Measurements from ENCODE around the gene ACOT6. TPM values are rescaled to one million over a fixed set of nuclear protein-coding genes. Genes with fewer than 3 reads are reported as not detected.

ACOT6 gene
- polyA plus RNA-seq, 1 of the 3 experiments (the other 2 are of a cell fraction): not detected

DNA sequence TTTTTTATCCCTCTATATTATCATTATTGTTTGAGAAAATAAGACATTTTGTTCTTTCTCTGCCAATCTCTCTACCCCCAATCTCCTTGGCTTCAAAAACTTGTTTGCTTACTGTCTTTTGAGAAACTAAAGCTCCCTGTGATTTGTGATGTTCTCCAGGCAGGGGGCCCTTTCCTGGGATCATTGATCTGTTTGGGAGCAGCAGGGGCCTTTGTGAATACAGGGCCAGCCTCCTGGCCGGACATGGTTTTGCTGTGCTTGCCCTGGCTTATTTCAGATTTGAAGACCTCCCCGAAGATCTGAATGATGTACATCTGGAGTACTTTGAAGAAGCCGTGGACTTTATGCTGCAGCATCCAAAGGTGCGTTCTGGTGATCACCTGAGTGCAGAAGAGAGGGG is 4.5 kb downstream of the ACOT6 start:
- WGBS (ENCODE audit: low lambda C conversion rate): 49% methylated on average over 4 of the region's 4 CpGs
- ChIA-PET POLR2A (no interaction called here), CTCF (no interaction called here)
- Histone ChIP-seq H3K79me2 (ENCODE audit: insufficient read depth) (no peaks in the 10 kb centered on the region), H3K9me3 (no peaks in the 10 kb centered on the region), H2AFZ (ENCODE audit: low read depth) (no peak overlapping the region), H3K4me1 (ENCODE audit: control insufficient read depth in 1 of 2, insufficient read depth in 2 of 2, low read depth in 1 of 2, low read length in 1 of 2) (no peaks in the 10 kb centered on the region), H3F3A (replicated peaks; ENCODE audit: insufficient read depth) (peaks cover 11% of the 10 kb centered on the region), H4K20me1 (ENCODE audit: insufficient read depth) (no peaks in the 10 kb centered on the region), H3K9me2 (no peaks in the 10 kb centered on the region), H3K36me3 (replicated peaks in 1 of 2; ENCODE audit: control insufficient read depth in 1 of 2, insufficient read depth in 2 of 2, low read length in 1 of 2) (no peaks in the 10 kb centered on the region), H3K9ac (no peak overlapping the region), H3K27ac (ENCODE audit: low read depth in 2 of 2, low read length in 1 of 2) (no peak overlapping the region), H3K4me2 (no peak overlapping the region), H3K27me3 (ENCODE audit: insufficient read depth) (no peaks in the 10 kb centered on the region), H3K4me3 (ENCODE audit: low read depth in 2 of 2, low read length in 1 of 2) (no peak overlapping the region)
- no peak for DNase-seq
- TF ChIP-seq SMC3 (IDR thresholded peaks at IDR 0.05; ENCODE audit: low read depth, low read length) (no peak), MXI1 (IDR thresholded peaks at IDR 0.05; ENCODE audit: low read depth, low read length) (no peak), RAD21 (IDR thresholded peaks at IDR 0.05; ENCODE audit: low read length) (no peak), SIN3A (IDR thresholded peaks at IDR 0.05; ENCODE audit: borderline replicate concordance, low read depth, low read length) (no peak), MEF2A (IDR thresholded peaks at IDR 0.05; ENCODE audit: borderline replicate concordance, low read depth) (no peak), NRF1 (IDR thresholded peaks at IDR 0.05; ENCODE audit: low read depth, low read length) (no peak), GABPA (IDR thresholded peaks at IDR 0.05; ENCODE audit: low read depth) (no peak), NFIC (IDR thresholded peaks at IDR 0.05; ENCODE audit: borderline replicate concordance) (no peak), EZH2phosphoT487 (IDR thresholded peaks at IDR 0.05; ENCODE audit: borderline replicate concordance, low read depth) (no peak), JUND (IDR thresholded peaks at IDR 0.05) (no peak), TAF1 (IDR thresholded peaks at IDR 0.05; ENCODE audit: borderline replicate concordance, low read depth, low read length) (no peak), EP300 (IDR thresholded peaks at IDR 0.05; ENCODE audit: borderline replicate concordance in 1 of 2, low read depth in 1 of 2, low read length in 1 of 2) (no peak), POLR2AphosphoS5 (IDR thresholded peaks at IDR 0.05; ENCODE audit: low read depth, low read length) (no peak), ELF1 (IDR thresholded peaks at IDR 0.05) (no peak)
- TF ChIP-seq, protein P1, sequence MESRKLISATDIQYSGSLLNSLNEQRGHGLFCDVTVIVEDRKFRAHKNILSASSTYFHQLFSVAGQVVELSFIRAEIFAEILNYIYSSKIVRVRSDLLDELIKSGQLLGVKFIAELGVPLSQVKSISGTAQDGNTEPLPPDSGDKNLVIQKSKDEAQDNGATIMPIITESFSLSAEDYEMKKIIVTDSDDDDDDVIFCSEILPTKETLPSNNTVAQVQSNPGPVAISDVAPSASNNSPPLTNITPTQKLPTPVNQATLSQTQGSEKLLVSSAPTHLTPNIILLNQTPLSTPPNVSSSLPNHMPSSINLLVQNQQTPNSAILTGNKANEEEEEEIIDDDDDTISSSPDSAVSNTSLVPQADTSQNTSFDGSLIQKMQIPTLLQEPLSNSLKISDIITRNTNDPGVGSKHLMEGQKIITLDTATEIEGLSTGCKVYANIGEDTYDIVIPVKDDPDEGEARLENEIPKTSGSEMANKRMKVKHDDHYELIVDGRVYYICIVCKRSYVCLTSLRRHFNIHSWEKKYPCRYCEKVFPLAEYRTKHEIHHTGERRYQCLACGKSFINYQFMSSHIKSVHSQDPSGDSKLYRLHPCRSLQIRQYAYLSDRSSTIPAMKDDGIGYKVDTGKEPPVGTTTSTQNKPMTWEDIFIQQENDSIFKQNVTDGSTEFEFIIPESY (IDR thresholded peaks at IDR 0.05; ENCODE audit: borderline replicate concordance, low read depth): no peak
- TF ChIP-seq, protein P2, sequence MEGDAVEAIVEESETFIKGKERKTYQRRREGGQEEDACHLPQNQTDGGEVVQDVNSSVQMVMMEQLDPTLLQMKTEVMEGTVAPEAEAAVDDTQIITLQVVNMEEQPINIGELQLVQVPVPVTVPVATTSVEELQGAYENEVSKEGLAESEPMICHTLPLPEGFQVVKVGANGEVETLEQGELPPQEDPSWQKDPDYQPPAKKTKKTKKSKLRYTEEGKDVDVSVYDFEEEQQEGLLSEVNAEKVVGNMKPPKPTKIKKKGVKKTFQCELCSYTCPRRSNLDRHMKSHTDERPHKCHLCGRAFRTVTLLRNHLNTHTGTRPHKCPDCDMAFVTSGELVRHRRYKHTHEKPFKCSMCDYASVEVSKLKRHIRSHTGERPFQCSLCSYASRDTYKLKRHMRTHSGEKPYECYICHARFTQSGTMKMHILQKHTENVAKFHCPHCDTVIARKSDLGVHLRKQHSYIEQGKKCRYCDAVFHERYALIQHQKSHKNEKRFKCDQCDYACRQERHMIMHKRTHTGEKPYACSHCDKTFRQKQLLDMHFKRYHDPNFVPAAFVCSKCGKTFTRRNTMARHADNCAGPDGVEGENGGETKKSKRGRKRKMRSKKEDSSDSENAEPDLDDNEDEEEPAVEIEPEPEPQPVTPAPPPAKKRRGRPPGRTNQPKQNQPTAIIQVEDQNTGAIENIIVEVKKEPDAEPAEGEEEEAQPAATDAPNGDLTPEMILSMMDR (IDR thresholded peaks at IDR 0.05): no peak

GRCh38 chr14:73619524-73619923 is 7.2 kb downstream of the ACOT6 start:
- CTCF ChIA-PET: interaction anchor here (1.0 to 2.9 kb wide), 2 partner anchors 14 to 15 kb away, joined by 3 to 14 read pairs; no protein-coding TSS in a partner anchor
- WGBS (ENCODE audit: low lambda C conversion rate): 64% methylated on average over 1 of the region's 1 CpG
- POLR2A ChIA-PET: no interaction called here
- TF ChIP-seq CHD2 (IDR thresholded peaks at IDR 0.05; ENCODE audit: low read length, partially characterized antibody) (no peak), EZH2phosphoT487 (IDR thresholded peaks at IDR 0.05; ENCODE audit: borderline replicate concordance, low read depth) (no peak), REST (IDR thresholded peaks at IDR 0.05; ENCODE audit: low read depth, low read length) (no peak), POLR2AphosphoS5 (IDR thresholded peaks at IDR 0.05; ENCODE audit: low read depth, low read length) (no peak)
- TF ChIP-seq, protein P2 (IDR thresholded peaks at IDR 0.05): no peak

More at GRCh38 chr14:73619524-73619923, 7.2 kb downstream of the ACOT6 start:
- H3K36me3 ChIP-seq (replicated peaks in 1 of 2; ENCODE audit: control insufficient read depth in 1 of 2, insufficient read depth in 2 of 2, low read length in 1 of 2): no peaks in the 10 kb centered on the region
- no peak overlapping the region for H3K4me3 ChIP-seq (ENCODE audit: low read depth in 2 of 2, low read length in 1 of 2)
- no peaks in the 10 kb centered on the region for H3K4me1 ChIP-seq (ENCODE audit: control insufficient read depth in 1 of 2, insufficient read depth in 2 of 2, low read depth in 1 of 2, low read length in 1 of 2)
- no peak for DNase-seq
- H3K9me3 ChIP-seq: no peaks in the 10 kb centered on the region
- H3F3A ChIP-seq (replicated peaks; ENCODE audit: insufficient read depth): no peaks in the 10 kb centered on the region
- H3K9ac ChIP-seq: no peak overlapping the region
- no peaks in the 10 kb centered on the region for H3K79me2 ChIP-seq (ENCODE audit: insufficient read depth)
- no peak overlapping the region for H3K27ac ChIP-seq (ENCODE audit: low read depth in 2 of 2, low read length in 1 of 2)
- H4K20me1 ChIP-seq (ENCODE audit: insufficient read depth): no peaks in the 10 kb centered on the region
- no peaks in the 10 kb centered on the region for H3K27me3 ChIP-seq (ENCODE audit: insufficient read depth)
- no peak overlapping the region for H3K4me2 ChIP-seq
- H2AFZ ChIP-seq (ENCODE audit: low read depth): no peak overlapping the region
- H3K9me2 ChIP-seq: no peaks in the 10 kb centered on the region
